ENCODE measurements around the gene GLIS1. TPM values are rescaled to one million over a fixed set of nuclear protein-coding genes. Genes with fewer than 3 reads are reported as not detected.

GLIS1 gene
- total and polyA plus RNA-seq, 2 experiments from 2014 or later: 0.26 to 0.31 TPM

DNA sequence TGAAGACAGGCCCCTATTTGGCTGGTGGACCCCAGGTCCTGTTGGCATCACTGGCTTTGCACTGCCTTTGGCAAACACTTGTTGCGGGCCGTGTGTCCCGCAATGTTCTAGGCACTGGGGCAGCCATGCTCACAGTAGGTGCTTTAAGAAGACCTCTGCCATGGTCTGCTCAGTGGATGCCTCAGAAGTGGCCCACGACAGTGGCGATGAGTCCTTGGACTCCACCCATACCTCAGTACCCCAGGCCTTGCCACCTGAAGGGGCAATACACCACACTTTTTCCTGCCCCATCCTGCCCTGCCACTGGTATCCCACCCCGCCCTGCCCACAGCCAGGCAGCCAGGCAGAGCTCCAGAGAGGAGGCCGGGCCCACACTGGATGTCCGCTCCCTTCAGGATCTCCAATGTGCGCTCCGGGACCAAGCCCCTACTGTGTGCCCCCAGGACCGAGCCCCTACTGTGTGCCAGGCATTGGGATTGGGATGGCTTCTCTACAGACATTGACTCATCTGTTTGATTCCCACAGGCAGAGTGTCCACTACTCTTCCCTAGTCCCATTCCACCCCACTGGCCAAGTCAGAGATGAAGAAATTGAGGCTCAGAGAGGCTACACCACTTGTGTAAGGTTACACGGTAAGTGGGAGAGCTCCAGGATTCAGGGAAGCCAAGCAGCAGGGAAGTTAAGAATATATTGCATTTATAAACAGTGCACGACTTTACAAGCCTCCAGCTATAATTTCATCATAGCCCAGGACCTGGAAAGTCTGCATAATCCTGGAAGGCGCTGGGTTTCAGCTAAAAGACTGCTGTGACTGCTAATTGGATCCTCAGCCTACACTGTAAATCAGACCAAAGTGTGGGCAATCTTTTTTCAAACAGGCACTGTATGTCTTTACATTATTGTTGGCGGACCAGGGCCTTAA lies 178.1 kb downstream of the GLIS1 start:
- Histone ChIP-seq H3K9me2 (ENCODE audit: insufficient read depth) (no peaks in the 10 kb centered on the region), H3K79me2 (replicated peaks; ENCODE audit: insufficient read depth) (no peaks in the 10 kb centered on the region), H4K20me1 (replicated peaks; ENCODE audit: insufficient read depth) (no peaks in the 10 kb centered on the region), H3K4me2 (no peak overlapping the region), H3K27me3 (ENCODE audit: insufficient read depth) (no peaks in the 10 kb centered on the region), H3K27ac (ENCODE audit: low read depth) (no peak overlapping the region), H3F3A (replicated peaks; ENCODE audit: low read depth) (no peaks in the 10 kb centered on the region), H3K4me1 (ENCODE audit: insufficient read depth) (no peaks in the 10 kb centered on the region), H3K36me3 (ENCODE audit: insufficient read depth) (no peaks in the 10 kb centered on the region), H2AFZ (no peak overlapping the region), H3K4me3 (no peak overlapping the region)
- peaks cover 10% of the 10 kb centered on the region for H3K27me3 Mint-ChIP-seq (ENCODE audit: insufficient read depth, low read depth, poor library complexity)
- DNase-seq (ENCODE audit: low spot score) (no peak), ATAC-seq (no peak)
- H3K36me3 Mint-ChIP-seq (ENCODE audit: low read depth): no peaks in the 10 kb centered on the region
- TF ChIP-seq, protein P1, sequence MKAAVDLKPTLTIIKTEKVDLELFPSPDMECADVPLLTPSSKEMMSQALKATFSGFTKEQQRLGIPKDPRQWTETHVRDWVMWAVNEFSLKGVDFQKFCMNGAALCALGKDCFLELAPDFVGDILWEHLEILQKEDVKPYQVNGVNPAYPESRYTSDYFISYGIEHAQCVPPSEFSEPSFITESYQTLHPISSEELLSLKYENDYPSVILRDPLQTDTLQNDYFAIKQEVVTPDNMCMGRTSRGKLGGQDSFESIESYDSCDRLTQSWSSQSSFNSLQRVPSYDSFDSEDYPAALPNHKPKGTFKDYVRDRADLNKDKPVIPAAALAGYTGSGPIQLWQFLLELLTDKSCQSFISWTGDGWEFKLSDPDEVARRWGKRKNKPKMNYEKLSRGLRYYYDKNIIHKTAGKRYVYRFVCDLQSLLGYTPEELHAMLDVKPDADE (IDR thresholded peaks at IDR 0.05): no peak
- TF ChIP-seq CREB1 (CRISPR knock-in tag; IDR thresholded peaks at IDR 0.05; ENCODE audit: low read depth) (no peak), ZNF114 (CRISPR knock-in tag; IDR thresholded peaks at IDR 0.05) (no peak), ZNF331 (CRISPR knock-in tag; IDR thresholded peaks at IDR 0.05; ENCODE audit: low read depth) (no peak)
- TF ChIP-seq, protein P2, sequence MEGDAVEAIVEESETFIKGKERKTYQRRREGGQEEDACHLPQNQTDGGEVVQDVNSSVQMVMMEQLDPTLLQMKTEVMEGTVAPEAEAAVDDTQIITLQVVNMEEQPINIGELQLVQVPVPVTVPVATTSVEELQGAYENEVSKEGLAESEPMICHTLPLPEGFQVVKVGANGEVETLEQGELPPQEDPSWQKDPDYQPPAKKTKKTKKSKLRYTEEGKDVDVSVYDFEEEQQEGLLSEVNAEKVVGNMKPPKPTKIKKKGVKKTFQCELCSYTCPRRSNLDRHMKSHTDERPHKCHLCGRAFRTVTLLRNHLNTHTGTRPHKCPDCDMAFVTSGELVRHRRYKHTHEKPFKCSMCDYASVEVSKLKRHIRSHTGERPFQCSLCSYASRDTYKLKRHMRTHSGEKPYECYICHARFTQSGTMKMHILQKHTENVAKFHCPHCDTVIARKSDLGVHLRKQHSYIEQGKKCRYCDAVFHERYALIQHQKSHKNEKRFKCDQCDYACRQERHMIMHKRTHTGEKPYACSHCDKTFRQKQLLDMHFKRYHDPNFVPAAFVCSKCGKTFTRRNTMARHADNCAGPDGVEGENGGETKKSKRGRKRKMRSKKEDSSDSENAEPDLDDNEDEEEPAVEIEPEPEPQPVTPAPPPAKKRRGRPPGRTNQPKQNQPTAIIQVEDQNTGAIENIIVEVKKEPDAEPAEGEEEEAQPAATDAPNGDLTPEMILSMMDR (conservative IDR thresholded peaks at IDR 0.05; ENCODE audit: low read depth in 2 of 2): no peak
- H3K27ac Mint-ChIP-seq: no peak overlapping the region
- peaks cover 4% of the 10 kb centered on the region for H3K4me1 Mint-ChIP-seq
- H3K4me3 Mint-ChIP-seq: no peak overlapping the region
- no peaks in the 10 kb centered on the region for H3K9me3 Mint-ChIP-seq

DNA sequence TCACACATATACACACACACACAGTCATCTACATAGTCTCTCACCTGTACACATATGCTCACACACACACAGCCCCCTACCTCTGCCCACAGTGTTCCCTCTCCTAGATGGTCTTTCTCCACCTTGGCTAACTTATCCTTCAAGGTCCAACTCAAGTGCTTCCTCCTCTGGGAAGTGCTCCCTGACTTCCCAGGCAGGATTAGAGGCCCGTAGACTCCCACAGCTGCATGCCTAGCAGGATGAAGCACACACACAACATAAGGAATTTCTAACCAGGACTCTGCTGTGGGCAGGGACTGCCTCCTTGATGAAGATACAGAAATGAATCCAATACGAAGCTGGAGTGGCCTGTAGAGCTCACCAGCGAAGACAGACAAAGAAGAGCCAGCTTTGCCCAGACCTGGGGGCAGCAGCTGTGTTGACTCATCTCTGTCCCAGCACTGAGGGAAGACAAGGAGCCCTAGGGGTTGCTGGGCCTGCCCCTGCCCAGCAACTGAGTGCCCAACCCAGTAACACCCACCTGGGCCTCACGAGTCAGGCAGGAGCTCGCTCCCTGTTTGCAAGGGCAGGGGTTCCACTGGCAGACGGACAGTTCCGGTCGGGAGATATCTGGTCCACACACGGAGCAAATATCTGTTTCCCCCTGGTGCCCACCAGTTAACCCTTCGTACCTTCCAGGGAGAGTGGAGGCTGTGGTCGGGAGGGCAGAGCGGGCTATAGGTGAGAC lies 178.9 kb downstream of the GLIS1 start:
- Histone ChIP-seq H3K4me2 (no peak overlapping the region), H2AFZ (no peak overlapping the region), H3K36me3 (ENCODE audit: insufficient read depth) (no peaks in the 10 kb centered on the region), H3F3A (replicated peaks; ENCODE audit: low read depth) (no peaks in the 10 kb centered on the region), H3K4me1 (ENCODE audit: insufficient read depth) (no peaks in the 10 kb centered on the region), H4K20me1 (replicated peaks; ENCODE audit: insufficient read depth) (no peaks in the 10 kb centered on the region), H3K27me3 (ENCODE audit: insufficient read depth) (no peaks in the 10 kb centered on the region), H3K4me3 (no peak overlapping the region), H3K79me2 (replicated peaks; ENCODE audit: insufficient read depth) (no peaks in the 10 kb centered on the region), H3K9me2 (ENCODE audit: insufficient read depth) (no peaks in the 10 kb centered on the region), H3K27ac (ENCODE audit: low read depth) (no peak overlapping the region)
- H3K9me3 Mint-ChIP-seq: no peaks in the 10 kb centered on the region
- peaks cover 4% of the 10 kb centered on the region for H3K4me1 Mint-ChIP-seq
- no peak overlapping the region for H3K4me3 Mint-ChIP-seq
- no peaks in the 10 kb centered on the region for H3K36me3 Mint-ChIP-seq (ENCODE audit: low read depth)
- DNase-seq (ENCODE audit: low spot score) (no peak), ATAC-seq (no peak)
- H3K27me3 Mint-ChIP-seq (ENCODE audit: insufficient read depth, low read depth, poor library complexity): peaks cover 10% of the 10 kb centered on the region
- H3K27ac Mint-ChIP-seq: no peak overlapping the region
- no peak for TF ChIP-seq CREB1 (CRISPR knock-in tag; IDR thresholded peaks at IDR 0.05; ENCODE audit: low read depth)
- no peak for TF ChIP-seq STAT1 (IDR thresholded peaks at IDR 0.05; ENCODE audit: unreplicated experiment)
- TF ChIP-seq EZH2phosphoT487 (IDR thresholded peaks at IDR 0.05; ENCODE audit: unreplicated experiment): no peak
- TF ChIP-seq, protein P2 (conservative IDR thresholded peaks at IDR 0.05; ENCODE audit: low read depth in 2 of 2): no peak
- TF ChIP-seq, protein P1 (IDR thresholded peaks at IDR 0.05): no peak
- no peak for TF ChIP-seq JUNB (IDR thresholded peaks at IDR 0.05; ENCODE audit: unreplicated experiment)
- no peak for TF ChIP-seq ZNF114 (CRISPR knock-in tag; IDR thresholded peaks at IDR 0.05)
- no peak for TF ChIP-seq EZH2 (IDR thresholded peaks at IDR 0.05; ENCODE audit: low read depth, unreplicated experiment)

All from GM23338 (cell line).